SJSA1 (cell line): ENCODE data around the gene SEC31B. TPM values are rescaled to one million over a fixed set of nuclear protein-coding genes. Genes with fewer than 3 reads are reported as not detected.

Experiments
- DNase-seq, 2 experiments: peaks; one replicate each; pipeline ENCODE4 v3.0.0-alpha.2; 2015 to 2020; ENCODE audit warnings: low spot score in 2 of 2, low read depth in 1 of 2
- H3K27ac ChIP-seq: fragments of 250-450 bp; sonication (Bioruptor Pico); 2 replicates; pipeline ENCODE4 v1.5.1; 2020; ENCODE audit warnings: mild to moderate bottlenecking, moderate library complexity
- H3K27me3 ChIP-seq: fragments of 250-450 bp; sonication (Bioruptor Pico); replicated peaks from 2 replicates; pipeline ENCODE4 v1.5.1; 2020; ENCODE audit warnings: mild to moderate bottlenecking, moderate library complexity
- H3K36me3 ChIP-seq: fragments of 250-450 bp; sonication (Bioruptor Pico); 2 replicates; pipeline ENCODE4 v1.5.1; 2020; ENCODE audit warnings: mild to moderate bottlenecking
- H3K4me1 ChIP-seq: fragments of 250-450 bp; sonication (Bioruptor Pico); replicated peaks from 2 replicates; pipeline ENCODE4 v1.6.1; 2021; ENCODE audit warnings: mild to moderate bottlenecking
- H3K4me3 ChIP-seq: fragments of 250-450 bp; sonication (Bioruptor Pico); 2 replicates; pipeline ENCODE4 v1.5.1; 2020; ENCODE audit warnings: mild to moderate bottlenecking
- H3K9me3 ChIP-seq: fragments of 250-450 bp; sonication (Bioruptor Pico); replicated peaks from 2 replicates; pipeline ENCODE4 v1.5.1; 2020; ENCODE audit warnings: mild to moderate bottlenecking
- total RNA-seq: library from RNA; depleted of rRNA; stranded (reverse); fragments of >200 nt; shearing (Covaris generic); gene quantifications from 2 replicates; pipeline ENCODE4 v1.2.3, GENCODE V29; 2014

Gene SEC31B
- total RNA-seq, 1 experiment from 2014 or later, result 2.2 TPM

GRCh38 chr10:100522107-100522801 is 2.6 kb upstream of the SEC31B start:
- H3K27ac ChIP-seq, result no peak overlapping the region
- H3K4me1 ChIP-seq, result no peaks in the 10 kb centered on the region
- no peak overlapping the region for H3K4me3 ChIP-seq
- DNase-seq, result no peak
- H3K36me3 ChIP-seq, result peaks cover 44% of the 10 kb centered on the region
- H3K9me3 ChIP-seq, result no peaks in the 10 kb centered on the region
- H3K27me3 ChIP-seq, result no peaks in the 10 kb centered on the region

GRCh38 chr10:100520811-100521210 is 1.1 kb upstream of the SEC31B start:
- Histone ChIP-seq H3K27ac (no peak overlapping the region), H3K27me3 (no peaks in the 10 kb centered on the region), H3K9me3 (no peaks in the 10 kb centered on the region), H3K4me3 (no peak overlapping the region), H3K4me1 (no peaks in the 10 kb centered on the region), H3K36me3 (peaks cover 30% of the 10 kb centered on the region)
- DNase-seq, result no peak

GRCh38 chr10:100518761-100519241 is 860 bp downstream of the SEC31B start:
- no peaks in the 10 kb centered on the region for H3K27me3 ChIP-seq
- DNase-seq, result peak in 1 of 2 experiments; percentile 51
- H3K4me1 ChIP-seq, result no peaks in the 10 kb centered on the region
- no peak overlapping the region for H3K27ac ChIP-seq
- no peaks in the 10 kb centered on the region for H3K9me3 ChIP-seq
- peaks cover 20% of the 10 kb centered on the region for H3K36me3 ChIP-seq
- H3K4me3 ChIP-seq, result no peak overlapping the region

GRCh38 chr10:100516847-100517246 is 2.8 kb downstream of the SEC31B start:
- Histone ChIP-seq H3K27ac (no peak overlapping the region), H3K4me1 (no peaks in the 10 kb centered on the region), H3K4me3 (no peak overlapping the region), H3K36me3 (peaks cover 2% of the 10 kb centered on the region; the same call in 1 of the 2 replicates), H3K9me3 (no peaks in the 10 kb centered on the region), H3K27me3 (no peaks in the 10 kb centered on the region)
- DNase-seq, result no peak

- no peak for DNase-seq
- no peaks in the 10 kb centered on the region for H3K4me1 ChIP-seq
- peaks cover 4% of the 10 kb centered on the region; the same call in 1 of the 2 replicates for H3K36me3 ChIP-seq
- no peaks in the 10 kb centered on the region for H3K9me3 ChIP-seq
- no peak overlapping the region for H3K4me3 ChIP-seq
- H3K27me3 ChIP-seq, result no peaks in the 10 kb centered on the region
- no peak overlapping the region for H3K27ac ChIP-seq
Measured at GRCh38 chr10:100515612-100516011, 4.0 kb downstream of the SEC31B start.

GRCh38 chr10:100510533-100511308 is 8.9 kb downstream of the SEC31B start:
- H3K4me3 ChIP-seq, result no peak overlapping the region
- peaks cover 15% of the 10 kb centered on the region for H3K36me3 ChIP-seq
- DNase-seq, result no peak
- H3K9me3 ChIP-seq, result no peaks in the 10 kb centered on the region
- H3K27ac ChIP-seq, result no peak overlapping the region
- H3K27me3 ChIP-seq, result no peaks in the 10 kb centered on the region
- H3K4me1 ChIP-seq, result peaks cover 18% of the 10 kb centered on the region

- H3K4me1 ChIP-seq, result peaks cover 25% of the 10 kb centered on the region
- H3K27me3 ChIP-seq, result no peaks in the 10 kb centered on the region
- no peak for DNase-seq
- no peak overlapping the region for H3K4me3 ChIP-seq
- no peaks in the 10 kb centered on the region for H3K9me3 ChIP-seq
- H3K36me3 ChIP-seq, result peaks cover 20% of the 10 kb centered on the region
- no peak overlapping the region for H3K27ac ChIP-seq
Measured at GRCh38 chr10:100509241-100509840, 10.3 kb downstream of the SEC31B start.

GRCh38 chr10:100508691-100509150 is 10.9 kb downstream of the SEC31B start:
- peaks cover 20% of the 10 kb centered on the region for H3K36me3 ChIP-seq
- peak in 1 of 2 experiments; percentile 45 for DNase-seq
- H3K27ac ChIP-seq, result no peak overlapping the region
- H3K9me3 ChIP-seq, result no peaks in the 10 kb centered on the region
- H3K4me1 ChIP-seq, result peaks cover 31% of the 10 kb centered on the region
- H3K27me3 ChIP-seq, result no peaks in the 10 kb centered on the region
- H3K4me3 ChIP-seq, result no peak overlapping the region

GRCh38 chr10:100508266-100508665 is 11.4 kb downstream of the SEC31B start:
- H3K4me3 ChIP-seq, result no peak overlapping the region
- DNase-seq, result peak in 1 of 2 experiments; percentile 13
- no peaks in the 10 kb centered on the region for H3K9me3 ChIP-seq
- H3K27ac ChIP-seq, result no peak overlapping the region
- H3K36me3 ChIP-seq, result peaks cover 20% of the 10 kb centered on the region
- H3K27me3 ChIP-seq, result no peaks in the 10 kb centered on the region
- peaks cover 36% of the 10 kb centered on the region for H3K4me1 ChIP-seq

GRCh38 chr10:100507357-100507732 is 12.3 kb downstream of the SEC31B start:
- no peak overlapping the region for H3K27ac ChIP-seq
- H3K9me3 ChIP-seq, result no peaks in the 10 kb centered on the region
- peaks cover 44% of the 10 kb centered on the region for H3K4me1 ChIP-seq
- no peak for DNase-seq
- no peaks in the 10 kb centered on the region for H3K27me3 ChIP-seq
- H3K36me3 ChIP-seq, result peaks cover 20% of the 10 kb centered on the region
- no peak overlapping the region for H3K4me3 ChIP-seq

- no peak overlapping the region for H3K4me3 ChIP-seq
- H3K27me3 ChIP-seq, result no peaks in the 10 kb centered on the region
- peaks cover 44% of the 10 kb centered on the region for H3K4me1 ChIP-seq
- peak in 1 of 2 experiments; percentile 37 for DNase-seq
- H3K9me3 ChIP-seq, result no peaks in the 10 kb centered on the region
- peaks cover 21% of the 10 kb centered on the region for H3K36me3 ChIP-seq
- H3K27ac ChIP-seq, result 0 out of 2 replicates have a peak overlapping the region, but pooled peaks have one; percentile 2
Measured at GRCh38 chr10:100506596-100507356, 12.9 kb downstream of the SEC31B start.

- no peak for DNase-seq
- H3K4me1 ChIP-seq, result peaks cover 44% of the 10 kb centered on the region
Measured at GRCh38 chr10:100505164-100505563, 14.5 kb downstream of the SEC31B start.

GRCh38 chr10:100504096-100504495 is 15.6 kb downstream of the SEC31B start:
- no peaks in the 10 kb centered on the region for H3K27me3 ChIP-seq
- H3K4me3 ChIP-seq, result no peak overlapping the region
- H3K4me1 ChIP-seq, result peaks cover 43% of the 10 kb centered on the region
- peak overlapping the region; percentile 60 for H3K27ac ChIP-seq
- peak in 1 of 2 experiments; percentile 80 for DNase-seq
- H3K36me3 ChIP-seq, result peaks cover 26% of the 10 kb centered on the region
- no peaks in the 10 kb centered on the region for H3K9me3 ChIP-seq

More at GRCh38 chr10:100505164-100505563, 14.5 kb downstream of the SEC31B start:
- no peak overlapping the region; the same call in 1 of the 2 replicates for H3K27ac ChIP-seq
- no peak overlapping the region for H3K4me3 ChIP-seq
- peaks cover 26% of the 10 kb centered on the region for H3K36me3 ChIP-seq
- no peaks in the 10 kb centered on the region for H3K9me3 ChIP-seq
- H3K27me3 ChIP-seq, result no peaks in the 10 kb centered on the region
